ENCODE data around the gene PACSIN2.

PACSIN2 gene

GRCh38 chr22:42855721-42856120 is 159.2 kb downstream of the PACSIN2 start:
- DNase-seq, result no peak

GRCh38 chr22:42855211-42855610 is 159.7 kb downstream of the PACSIN2 start:
- DNase-seq, result no peak

DNA sequence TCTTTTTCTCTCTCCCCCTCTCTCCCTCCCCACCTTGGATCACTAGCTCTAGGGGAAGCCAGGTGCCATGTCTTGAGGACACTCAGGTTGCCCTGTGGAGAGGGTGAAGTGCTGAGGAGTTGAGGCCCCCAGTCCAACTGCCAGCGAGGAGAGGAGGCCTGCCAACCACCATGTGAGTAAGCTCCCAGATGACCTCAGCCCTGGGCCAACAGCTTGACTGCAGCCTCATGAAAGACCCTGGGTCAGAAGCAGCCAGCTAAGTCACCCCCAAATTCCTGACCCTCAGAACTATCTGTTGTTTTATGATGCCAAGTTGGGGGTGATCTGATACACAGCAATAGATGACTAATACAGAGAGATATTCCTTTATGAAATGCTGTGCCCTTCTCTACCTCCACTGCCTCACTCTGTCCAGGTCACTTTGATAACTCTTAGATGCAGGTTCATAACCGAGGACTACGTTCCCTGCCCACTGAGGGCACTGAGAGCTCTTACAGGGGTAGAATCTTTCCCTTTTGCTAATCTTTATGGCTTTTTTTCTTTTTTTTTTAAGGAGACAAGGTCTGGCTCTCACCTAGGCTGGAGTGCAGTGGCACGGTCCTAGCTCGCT is 165.9 kb downstream of the PACSIN2 start:
- no peak for DNase-seq

DNA sequence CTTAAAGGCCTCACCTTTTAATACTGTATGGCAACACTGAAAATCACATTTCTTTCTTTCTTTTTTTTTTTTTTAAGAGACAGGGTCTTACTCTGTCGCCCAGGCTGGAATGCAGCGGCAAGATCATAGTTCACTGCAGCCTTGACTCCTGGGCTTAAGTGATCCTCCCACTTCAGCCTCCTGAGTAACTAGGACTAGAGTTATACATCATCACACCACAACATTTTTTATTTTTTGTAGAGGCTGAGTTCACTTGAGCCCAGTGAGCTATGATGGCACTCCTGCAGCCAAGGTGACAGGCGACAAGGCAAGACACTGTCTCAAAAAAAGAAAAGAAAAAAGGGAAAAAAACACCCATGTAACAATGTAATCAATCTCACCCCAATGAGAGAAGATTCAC is 167.8 kb downstream of the PACSIN2 start:
- DNase-seq, result no peak

- no peak for DNase-seq
These were observed 170.2 kb downstream of the PACSIN2 start for GRCh38 chr22:42844756-42845155.

DNA sequence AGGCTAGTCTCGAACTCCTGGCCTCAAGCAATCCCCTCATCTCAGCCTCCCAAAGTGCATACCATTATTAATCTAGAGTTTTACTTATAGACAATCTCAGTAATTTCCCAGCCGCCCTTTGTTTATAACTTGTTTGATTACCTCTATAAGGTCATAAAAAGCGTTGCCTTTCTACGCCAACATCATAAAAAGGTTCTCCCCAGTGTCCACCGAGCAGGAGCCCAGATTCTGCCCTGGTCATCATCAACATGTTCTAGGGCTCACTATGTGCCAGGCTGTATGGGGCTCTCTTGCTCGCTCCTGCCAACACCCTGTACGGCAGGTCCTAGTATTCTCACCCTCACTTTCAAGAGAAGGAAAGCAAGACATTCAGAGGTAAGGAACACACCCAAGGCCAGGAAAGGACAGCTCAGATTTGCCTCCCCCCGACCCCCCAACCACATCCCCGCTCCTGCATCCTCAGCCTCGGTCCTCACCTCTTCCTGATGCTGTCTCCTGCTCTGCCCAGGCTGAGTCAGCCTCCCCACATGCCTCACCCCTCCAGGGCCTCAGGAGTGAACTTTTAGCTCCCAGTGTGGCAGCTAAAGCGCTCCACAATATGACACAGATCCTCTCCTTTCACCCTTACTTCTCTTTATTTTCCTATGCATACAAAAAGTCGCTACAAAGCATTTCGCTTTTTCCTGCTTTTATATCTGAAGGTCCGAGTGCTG is 172.1 kb downstream of the PACSIN2 start:
- no peak for DNase-seq

GRCh38 chr22:42841444-42841843 is 173.5 kb downstream of the PACSIN2 start:
- no peak for DNase-seq

- DNase-seq, result no peak
These were observed 177.4 kb downstream of the PACSIN2 start for GRCh38 chr22:42837556-42837955.

GRCh38 chr22:42836026-42836425 is 178.9 kb downstream of the PACSIN2 start:
- DNase-seq, result no peak

DNA sequence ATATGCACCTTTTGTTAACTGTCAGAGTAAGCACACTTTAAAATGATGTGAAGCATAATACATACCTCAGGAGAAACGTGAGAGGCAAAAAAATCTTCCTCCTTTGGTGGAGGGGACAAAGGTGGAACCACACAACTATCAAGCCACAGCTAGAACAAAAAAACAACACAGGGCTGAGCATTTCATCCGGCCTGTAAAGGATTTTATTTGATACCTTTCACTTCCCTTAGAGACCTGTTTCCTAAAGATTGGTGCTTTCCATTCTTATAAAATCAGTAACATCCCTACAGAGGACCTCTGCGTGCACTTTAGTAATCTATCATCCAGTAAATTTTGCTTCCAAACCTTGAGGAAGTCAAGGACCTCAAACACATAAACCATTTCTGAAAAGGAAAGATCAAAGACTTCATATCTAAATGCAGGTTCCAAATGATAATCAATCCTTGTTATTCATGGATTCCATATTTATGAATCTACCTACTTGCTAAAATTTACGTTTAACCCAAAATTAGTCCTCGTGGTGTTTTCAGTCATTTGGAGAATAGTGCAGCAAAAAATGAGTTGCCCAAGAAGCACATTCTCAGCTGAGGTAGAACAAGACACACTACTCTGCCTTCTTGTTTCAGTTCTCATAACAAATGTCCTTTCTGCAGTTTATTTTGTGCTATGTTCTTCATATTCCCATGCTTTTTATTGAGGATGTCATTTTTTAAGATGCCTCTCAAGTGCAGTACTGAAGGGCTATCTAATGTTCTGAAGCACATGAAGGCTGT is 180.6 kb downstream of the PACSIN2 start:
- DNase-seq, result no peak

DNA sequence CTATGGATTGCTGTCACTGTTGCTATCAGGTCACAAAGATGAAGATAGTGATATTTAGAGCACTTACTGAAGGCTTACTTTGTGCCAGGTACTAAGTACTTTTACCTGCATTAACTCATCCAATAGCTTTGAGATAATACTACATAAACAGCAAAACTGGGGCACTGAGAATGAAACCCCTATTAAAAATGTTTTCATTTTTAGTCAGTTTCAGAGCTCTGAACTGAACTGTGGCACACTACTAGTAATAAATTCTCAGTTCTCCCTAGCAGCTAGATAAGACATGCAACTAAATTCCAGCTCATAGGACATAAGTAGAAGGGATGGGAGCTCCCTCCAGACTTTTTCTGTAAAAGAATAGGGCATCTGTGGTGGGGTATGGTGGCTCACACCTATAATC is 181.8 kb downstream of the PACSIN2 start:
- DNase-seq, result no peak

- no peak for DNase-seq
These were observed 183.2 kb downstream of the PACSIN2 start for GRCh38 chr22:42831712-42832111.

DNA sequence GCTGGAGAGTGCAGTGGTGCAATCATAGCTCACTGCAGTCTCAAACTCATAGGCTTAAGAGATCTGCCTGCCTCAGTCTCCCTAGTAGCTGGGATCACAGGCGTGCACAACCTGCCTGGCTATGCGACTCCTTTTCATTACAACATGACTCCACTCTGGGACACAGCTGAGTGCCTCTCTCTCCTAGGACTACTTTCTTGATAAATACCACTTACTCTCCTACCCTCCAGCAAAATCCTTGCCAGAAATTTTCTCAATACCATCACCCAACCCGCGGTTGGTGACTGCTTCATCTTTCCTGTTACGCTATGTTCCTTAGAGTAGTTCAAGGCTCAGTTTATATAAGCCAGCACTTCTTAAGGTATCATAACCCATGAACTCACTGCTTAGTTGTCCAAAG is 184.8 kb downstream of the PACSIN2 start:
- no peak for DNase-seq

- no peak for DNase-seq
These were observed 185.6 kb downstream of the PACSIN2 start for GRCh38 chr22:42829302-42829701.

- DNase-seq, result no peak
These were observed 189.2 kb downstream of the PACSIN2 start for GRCh38 chr22:42825796-42826195.

GRCh38 chr22:42821386-42821785 is 193.6 kb downstream of the PACSIN2 start:
- no peak for DNase-seq

DNA sequence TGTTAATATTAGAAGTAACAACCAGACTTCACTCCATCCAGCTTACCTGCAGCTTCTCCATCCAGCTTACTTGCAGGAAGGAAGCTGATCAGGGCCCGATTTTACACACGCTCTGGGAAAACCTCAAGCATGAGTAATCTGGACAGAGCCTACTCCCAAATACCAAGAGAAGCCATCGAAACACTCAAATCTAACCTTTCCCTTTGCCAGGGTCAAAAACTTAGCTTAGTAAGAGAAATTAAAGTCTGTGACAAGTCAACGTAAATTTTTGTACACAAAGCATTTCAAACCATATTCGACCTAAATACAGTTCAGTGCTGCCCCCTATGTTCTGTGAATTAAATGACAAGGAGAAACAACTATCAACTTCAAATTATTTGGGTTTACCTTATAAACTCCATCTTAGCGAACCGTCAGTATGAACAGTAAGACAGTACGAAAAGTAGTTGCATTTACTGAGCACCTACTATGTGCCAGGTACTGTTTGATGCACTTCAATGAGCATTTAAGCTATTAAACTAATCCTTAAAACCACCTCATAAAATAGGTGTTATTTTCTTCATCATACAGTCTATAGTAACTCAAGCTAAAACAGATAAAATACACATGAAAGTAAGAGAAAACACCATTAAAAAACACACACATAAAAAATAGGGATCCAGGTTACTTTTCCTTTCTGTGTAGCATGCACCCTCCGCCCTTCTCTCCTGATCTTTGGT is 194.7 kb downstream of the PACSIN2 start:
- no peak for DNase-seq
